ENCODE results near the gene HSPB2. TPM values are rescaled to one million over a fixed set of nuclear protein-coding genes. Genes with fewer than 3 reads are reported as not detected.

HSPB2 gene
- total and polyA plus RNA-seq, 5 donors from 2014 or later = not detected

GRCh38 chr11:111942829-111943228 is 30.3 kb downstream of the HSPB2 start:
- no peak overlapping the region for H3K4me3 ChIP-seq (ENCODE audit: low read depth, low read length)
- H3K4me1 ChIP-seq (ENCODE audit: control insufficient read depth, insufficient read depth, low read length, poor library complexity, severe bottlenecking) = peaks cover 13% of the 10 kb centered on the region
- H3K27me3 ChIP-seq (ENCODE audit: control insufficient read depth, insufficient read depth, low read length) = no peaks in the 10 kb centered on the region
- Mint-ChIP-seq H3K4me3 (no peak overlapping the region), H3K36me3 (no peaks in the 10 kb centered on the region), H3K27me3 (peaks cover 11% of the 10 kb centered on the region), H3K9me3 (no peaks in the 10 kb centered on the region), H3K27ac (no peak overlapping the region), H3K4me1 (peaks cover 16 to 23% (median 19%) of the 10 kb centered on the region in 4 donors)
- no peak for ATAC-seq (ENCODE audit: low read depth in 2 of 2)
- no peaks in the 10 kb centered on the region for H3K9me3 ChIP-seq (ENCODE audit: control insufficient read depth in 2 of 2, low read length in 2 of 2)
- no peak for DNase-seq
- no peaks in the 10 kb centered on the region for H3K36me3 ChIP-seq (ENCODE audit: control insufficient read depth, insufficient read depth, low read length)
- no peak overlapping the region for H3K27ac ChIP-seq (ENCODE audit: insufficient read depth, low read length, poor library complexity, severe bottlenecking)

DNA sequence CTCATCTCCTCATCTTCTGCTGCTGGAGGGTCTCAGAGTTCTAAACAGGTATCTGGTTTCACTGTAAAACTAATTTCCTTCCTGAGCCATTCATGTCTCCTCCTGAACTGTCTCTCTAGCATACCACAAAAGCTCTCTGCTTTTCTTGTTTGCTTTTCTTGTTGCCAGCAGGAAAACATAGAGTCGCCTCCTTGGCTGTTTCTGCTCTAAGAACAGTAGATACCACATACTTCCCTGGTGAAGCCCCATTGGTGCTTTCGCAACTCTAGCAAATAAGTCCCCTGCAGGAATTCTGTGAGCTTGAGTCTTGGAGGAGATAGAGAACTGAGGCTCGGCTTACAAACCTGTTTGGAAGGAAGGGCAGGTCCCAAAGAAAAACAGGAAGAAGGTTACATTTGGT is 31.6 kb downstream of the HSPB2 start:
- H3K4me3 Mint-ChIP-seq = no peak overlapping the region
- H3K27ac ChIP-seq (ENCODE audit: insufficient read depth, low read length, poor library complexity, severe bottlenecking) = no peak overlapping the region

DNA sequence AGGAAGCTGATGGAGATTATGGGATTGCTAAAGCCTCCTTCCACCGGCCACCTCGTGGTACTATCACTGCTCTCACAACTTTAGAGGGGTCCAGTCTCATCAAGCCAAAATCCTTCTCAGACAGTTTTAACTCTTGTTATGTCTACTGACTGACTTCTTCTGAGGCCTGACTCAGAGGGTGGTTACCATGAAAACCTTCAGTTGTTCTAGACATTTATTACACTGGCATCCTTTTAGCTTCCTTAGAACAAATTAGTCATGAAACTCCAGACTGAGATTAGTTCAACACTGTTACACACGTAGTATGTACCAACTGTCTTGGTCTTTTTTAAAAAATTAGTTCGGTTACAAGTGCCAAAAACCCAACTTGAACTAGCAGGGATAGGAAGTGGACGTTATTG is 32.1 kb downstream of the HSPB2 start:
- peak in 1 of 3 donors; percentile 46 for DNase-seq
- H3K4me3 Mint-ChIP-seq = no peak overlapping the region
- H3K4me1 Mint-ChIP-seq = peaks cover 4 to 6% (median 5%) of the 10 kb centered on the region in 4 donors
- no peaks in the 10 kb centered on the region for H3K4me1 ChIP-seq (ENCODE audit: control insufficient read depth, insufficient read depth, low read length, poor library complexity, severe bottlenecking)
- H3K27ac ChIP-seq (ENCODE audit: insufficient read depth, low read length, poor library complexity, severe bottlenecking) = no peak overlapping the region
- no peaks in the 10 kb centered on the region for H3K27me3 ChIP-seq (ENCODE audit: control insufficient read depth, insufficient read depth, low read length)
- peak in 1 of 2 donors; percentile 42 for ATAC-seq (ENCODE audit: low read depth in 2 of 2)
- H3K36me3 Mint-ChIP-seq = no peaks in the 10 kb centered on the region
- no peaks in the 10 kb centered on the region for H3K9me3 Mint-ChIP-seq
- no peaks in the 10 kb centered on the region for H3K9me3 ChIP-seq (ENCODE audit: control insufficient read depth in 2 of 2, low read length in 2 of 2)
- no peaks in the 10 kb centered on the region for H3K27me3 Mint-ChIP-seq
- no peaks in the 10 kb centered on the region for H3K36me3 ChIP-seq (ENCODE audit: control insufficient read depth, insufficient read depth, low read length)
- no peak overlapping the region for H3K4me3 ChIP-seq (ENCODE audit: low read depth, low read length)
- H3K27ac Mint-ChIP-seq = peak overlapping the region in 1 of 3 donors; percentile 48

More for the DNA sequence above, 31.6 kb downstream of the HSPB2 start:
- ATAC-seq (ENCODE audit: low read depth in 2 of 2) (no peak), DNase-seq (no peak)
- Mint-ChIP-seq H3K4me1 (peaks cover 5 to 10% (median 7%) of the 10 kb centered on the region in 4 donors), H3K9me3 (no peaks in the 10 kb centered on the region), H3K27ac (peak overlapping the region in 1 of 3 donors; percentile 81), H3K27me3 (peaks cover 1% of the 10 kb centered on the region), H3K36me3 (no peaks in the 10 kb centered on the region)
- Histone ChIP-seq H3K4me3 (ENCODE audit: low read depth, low read length) (no peak overlapping the region), H3K9me3 (ENCODE audit: control insufficient read depth in 2 of 2, low read length in 2 of 2) (no peaks in the 10 kb centered on the region), H3K27me3 (ENCODE audit: control insufficient read depth, insufficient read depth, low read length) (no peaks in the 10 kb centered on the region), H3K36me3 (ENCODE audit: control insufficient read depth, insufficient read depth, low read length) (no peaks in the 10 kb centered on the region), H3K4me1 (ENCODE audit: control insufficient read depth, insufficient read depth, low read length, poor library complexity, severe bottlenecking) (no peaks in the 10 kb centered on the region)

DNA sequence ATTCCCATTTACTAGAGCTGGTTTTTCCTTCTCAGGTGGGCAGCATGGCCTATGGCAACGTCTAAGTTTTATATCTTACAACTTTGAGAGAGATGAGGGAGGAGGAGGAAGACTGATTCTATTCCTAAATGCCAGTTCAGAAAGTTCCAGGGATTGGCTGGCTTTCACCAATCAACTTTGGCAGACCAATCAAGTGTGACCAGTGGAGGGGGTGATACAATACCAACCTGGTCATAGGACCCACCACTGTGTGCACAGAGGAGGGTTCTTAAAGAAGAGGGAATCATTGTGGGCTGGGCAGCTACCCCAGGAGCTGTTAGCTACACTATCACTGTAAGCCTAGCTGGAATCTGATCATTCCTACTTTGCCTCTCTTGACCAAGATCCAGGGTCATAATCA is 32.7 kb downstream of the HSPB2 start:
- Histone ChIP-seq H3K9me3 (ENCODE audit: control insufficient read depth in 2 of 2, low read length in 2 of 2) (no peaks in the 10 kb centered on the region), H3K4me3 (ENCODE audit: low read depth, low read length) (no peak overlapping the region), H3K27ac (ENCODE audit: insufficient read depth, low read length, poor library complexity, severe bottlenecking) (no peak overlapping the region), H3K4me1 (ENCODE audit: control insufficient read depth, insufficient read depth, low read length, poor library complexity, severe bottlenecking) (no peaks in the 10 kb centered on the region), H3K27me3 (ENCODE audit: control insufficient read depth, insufficient read depth, low read length) (no peaks in the 10 kb centered on the region), H3K36me3 (ENCODE audit: control insufficient read depth, insufficient read depth, low read length) (no peaks in the 10 kb centered on the region)
- DNase-seq (no peak), ATAC-seq (ENCODE audit: low read depth in 2 of 2) (no peak)
- no peak overlapping the region for H3K27ac Mint-ChIP-seq
- H3K4me3 Mint-ChIP-seq = no peak overlapping the region
- H3K27me3 Mint-ChIP-seq = no peaks in the 10 kb centered on the region
- no peaks in the 10 kb centered on the region for H3K9me3 Mint-ChIP-seq
- H3K4me1 Mint-ChIP-seq = peaks cover 4 to 6% (median 5%) of the 10 kb centered on the region in 4 donors
- H3K36me3 Mint-ChIP-seq = no peaks in the 10 kb centered on the region

DNA sequence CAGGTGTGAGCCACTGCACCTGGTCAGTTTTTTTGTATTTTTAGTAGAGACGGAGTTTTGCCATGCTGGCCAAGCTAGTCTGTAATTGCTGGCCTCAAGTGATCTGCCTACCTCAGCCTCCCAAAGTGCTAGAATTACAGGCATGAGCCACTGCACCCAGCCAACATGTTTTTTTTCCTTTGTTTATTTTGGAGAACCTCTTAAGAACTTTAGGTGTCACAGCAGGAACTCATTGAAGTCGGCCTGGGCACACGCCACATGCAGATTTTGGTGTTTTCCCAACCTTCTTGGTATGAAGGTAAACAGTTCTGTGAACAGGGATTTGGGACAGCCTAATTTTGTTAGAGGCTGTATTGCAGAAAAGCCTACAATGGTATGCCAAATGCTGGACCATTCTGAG is 34.0 kb downstream of the HSPB2 start:
- Mint-ChIP-seq H3K9me3 (peaks cover 0 to under 1% (median 0%) of the 10 kb centered on the region in 7 donors), H3K27me3 (no peaks in the 10 kb centered on the region), H3K27ac (no peak overlapping the region), H3K36me3 (no peaks in the 10 kb centered on the region), H3K4me3 (no peak overlapping the region), H3K4me1 (peaks cover 4 to 6% (median 5%) of the 10 kb centered on the region in 4 donors)
- Histone ChIP-seq H3K4me3 (ENCODE audit: low read depth, low read length) (no peak overlapping the region), H3K27me3 (ENCODE audit: control insufficient read depth, insufficient read depth, low read length) (no peaks in the 10 kb centered on the region), H3K36me3 (ENCODE audit: control insufficient read depth, insufficient read depth, low read length) (no peaks in the 10 kb centered on the region), H3K4me1 (ENCODE audit: control insufficient read depth, insufficient read depth, low read length, poor library complexity, severe bottlenecking) (no peaks in the 10 kb centered on the region), H3K9me3 (ENCODE audit: control insufficient read depth in 2 of 2, low read length in 2 of 2) (no peaks in the 10 kb centered on the region), H3K27ac (ENCODE audit: insufficient read depth, low read length, poor library complexity, severe bottlenecking) (no peak overlapping the region)
- ATAC-seq (ENCODE audit: low read depth in 2 of 2) = no peak
- no peak for DNase-seq

- Mint-ChIP-seq H3K4me3 (no peak overlapping the region), H3K27ac (no peak overlapping the region), H3K36me3 (no peaks in the 10 kb centered on the region), H3K9me3 (peaks cover 0 to 3% (median 0%) of the 10 kb centered on the region in 7 donors), H3K4me1 (peaks cover 4 to 6% (median 5%) of the 10 kb centered on the region in 4 donors), H3K27me3 (no peaks in the 10 kb centered on the region)
- no peak for ATAC-seq (ENCODE audit: low read depth in 2 of 2)
- Histone ChIP-seq H3K9me3 (ENCODE audit: control insufficient read depth in 2 of 2, low read length in 2 of 2) (no peaks in the 10 kb centered on the region), H3K27me3 (ENCODE audit: control insufficient read depth, insufficient read depth, low read length) (no peaks in the 10 kb centered on the region), H3K4me3 (ENCODE audit: low read depth, low read length) (no peak overlapping the region), H3K27ac (ENCODE audit: insufficient read depth, low read length, poor library complexity, severe bottlenecking) (no peak overlapping the region), H3K36me3 (ENCODE audit: control insufficient read depth, insufficient read depth, low read length) (no peaks in the 10 kb centered on the region), H3K4me1 (ENCODE audit: control insufficient read depth, insufficient read depth, low read length, poor library complexity, severe bottlenecking) (no peaks in the 10 kb centered on the region)
- DNase-seq = no peak
These were observed 34.6 kb downstream of the HSPB2 start for GRCh38 chr11:111947143-111947542.

- Mint-ChIP-seq H3K27me3 (no peaks in the 10 kb centered on the region), H3K9me3 (peaks cover 0 to 3% (median 0%) of the 10 kb centered on the region in 7 donors), H3K4me3 (no peak overlapping the region), H3K27ac (no peak overlapping the region), H3K36me3 (no peaks in the 10 kb centered on the region), H3K4me1 (peaks cover 0 to 2% (median under 1%) of the 10 kb centered on the region in 4 donors)
- DNase-seq = no peak
- no peaks in the 10 kb centered on the region for H3K36me3 ChIP-seq (ENCODE audit: control insufficient read depth, insufficient read depth, low read length)
- no peak overlapping the region for H3K27ac ChIP-seq (ENCODE audit: insufficient read depth, low read length, poor library complexity, severe bottlenecking)
- no peak overlapping the region for H3K4me3 ChIP-seq (ENCODE audit: low read depth, low read length)
- no peaks in the 10 kb centered on the region for H3K4me1 ChIP-seq (ENCODE audit: control insufficient read depth, insufficient read depth, low read length, poor library complexity, severe bottlenecking)
- H3K27me3 ChIP-seq (ENCODE audit: control insufficient read depth, insufficient read depth, low read length) = no peaks in the 10 kb centered on the region
- H3K9me3 ChIP-seq (ENCODE audit: control insufficient read depth in 2 of 2, low read length in 2 of 2) = no peaks in the 10 kb centered on the region
- ATAC-seq (ENCODE audit: low read depth in 2 of 2) = no peak
These were observed 37.2 kb downstream of the HSPB2 start for GRCh38 chr11:111949519-111950426.

DNA sequence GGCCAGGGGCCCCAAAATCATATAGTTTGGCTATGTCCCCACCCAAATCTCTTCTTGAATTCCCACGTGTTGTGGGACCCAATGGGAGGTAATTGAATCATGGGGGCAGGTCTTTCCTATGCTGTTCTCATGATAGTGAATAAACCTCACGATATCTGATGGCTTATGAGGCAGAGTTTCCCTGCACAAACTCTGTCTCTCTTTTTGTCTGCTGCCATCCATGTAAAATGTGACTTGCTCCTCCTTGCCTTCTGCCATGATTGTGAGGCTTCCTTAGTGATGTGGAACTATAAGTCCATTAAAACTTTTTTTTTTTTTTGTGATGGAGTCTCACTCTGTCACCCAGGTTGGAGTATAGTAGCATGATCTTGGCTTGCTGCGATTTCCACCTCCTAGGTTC is 39.0 kb downstream of the HSPB2 start:
- no peaks in the 10 kb centered on the region for H3K9me3 ChIP-seq (ENCODE audit: control insufficient read depth in 2 of 2, low read length in 2 of 2)
- H3K27me3 Mint-ChIP-seq = no peaks in the 10 kb centered on the region
- H3K9me3 Mint-ChIP-seq = peaks cover 0 to 3% (median 0%) of the 10 kb centered on the region in 7 donors
- no peak for DNase-seq
- no peak overlapping the region for H3K4me3 ChIP-seq (ENCODE audit: low read depth, low read length)
- H3K27ac Mint-ChIP-seq = no peak overlapping the region
- H3K4me3 Mint-ChIP-seq = no peak overlapping the region
- no peaks in the 10 kb centered on the region for H3K36me3 Mint-ChIP-seq
- no peaks in the 10 kb centered on the region for H3K27me3 ChIP-seq (ENCODE audit: control insufficient read depth, insufficient read depth, low read length)
- H3K4me1 Mint-ChIP-seq = peaks cover 0 to 2% (median 0%) of the 10 kb centered on the region in 4 donors
- H3K36me3 ChIP-seq (ENCODE audit: control insufficient read depth, insufficient read depth, low read length) = no peaks in the 10 kb centered on the region
- ATAC-seq (ENCODE audit: low read depth in 2 of 2) = no peak
- no peaks in the 10 kb centered on the region for H3K4me1 ChIP-seq (ENCODE audit: control insufficient read depth, insufficient read depth, low read length, poor library complexity, severe bottlenecking)
- no peak overlapping the region for H3K27ac ChIP-seq (ENCODE audit: insufficient read depth, low read length, poor library complexity, severe bottlenecking)

Data from CD4-positive, CD25-positive, alpha-beta regulatory T cell (primary cell).